PC-3 (cell line): Measurements from ENCODE around the gene EFCAB11.

Source experiments
- EZH2 ChIP-seq: fragments of 300-600 bp; sonication (generic); IDR thresholded peaks from one replicate; pipeline ENCODE4 v1.6.1; 2017; ENCODE audit warnings: antibody characterized with exemption, mild to moderate bottlenecking, low read length; ENCODE audit not compliant: unreplicated experiment
- TF ChIP-seq, protein P1 (sequence below): fragments of 300-600 bp; sonication (generic); conservative IDR thresholded peaks from 2 replicates; pipeline ENCODE4 v1.5.1; 2017; ENCODE audit warnings: antibody characterized with exemption, low read depth, mild to moderate bottlenecking, low read length

DNA sequence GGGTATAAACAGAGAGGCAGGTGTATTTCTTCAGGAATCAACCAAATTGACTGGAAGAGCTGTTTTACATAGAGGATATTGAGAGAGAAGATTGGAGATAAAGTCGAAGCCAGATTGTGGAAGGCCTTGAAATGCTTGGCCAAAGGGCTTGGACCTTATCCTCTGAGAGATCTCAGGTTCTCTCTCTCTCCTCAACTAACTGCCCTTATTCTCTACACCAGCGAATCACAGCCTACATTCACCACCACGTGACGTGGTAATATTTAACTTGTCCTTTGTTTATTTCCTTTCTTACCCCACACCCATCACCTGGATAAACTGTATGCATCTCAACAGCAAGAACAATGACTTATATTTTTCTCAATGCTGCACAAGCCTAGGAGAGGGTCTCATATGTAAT is 207.4 kb downstream of the EFCAB11 start:
- TF ChIP-seq, protein P1, sequence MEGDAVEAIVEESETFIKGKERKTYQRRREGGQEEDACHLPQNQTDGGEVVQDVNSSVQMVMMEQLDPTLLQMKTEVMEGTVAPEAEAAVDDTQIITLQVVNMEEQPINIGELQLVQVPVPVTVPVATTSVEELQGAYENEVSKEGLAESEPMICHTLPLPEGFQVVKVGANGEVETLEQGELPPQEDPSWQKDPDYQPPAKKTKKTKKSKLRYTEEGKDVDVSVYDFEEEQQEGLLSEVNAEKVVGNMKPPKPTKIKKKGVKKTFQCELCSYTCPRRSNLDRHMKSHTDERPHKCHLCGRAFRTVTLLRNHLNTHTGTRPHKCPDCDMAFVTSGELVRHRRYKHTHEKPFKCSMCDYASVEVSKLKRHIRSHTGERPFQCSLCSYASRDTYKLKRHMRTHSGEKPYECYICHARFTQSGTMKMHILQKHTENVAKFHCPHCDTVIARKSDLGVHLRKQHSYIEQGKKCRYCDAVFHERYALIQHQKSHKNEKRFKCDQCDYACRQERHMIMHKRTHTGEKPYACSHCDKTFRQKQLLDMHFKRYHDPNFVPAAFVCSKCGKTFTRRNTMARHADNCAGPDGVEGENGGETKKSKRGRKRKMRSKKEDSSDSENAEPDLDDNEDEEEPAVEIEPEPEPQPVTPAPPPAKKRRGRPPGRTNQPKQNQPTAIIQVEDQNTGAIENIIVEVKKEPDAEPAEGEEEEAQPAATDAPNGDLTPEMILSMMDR: no peak
- no peak for TF ChIP-seq EZH2
